Activated T-helper 9 cell treated with anti-CD3 and anti-CD28 coated beads, Interleukin-2, amount 50 U/mL, for 16 hours (primary cell): Measurements from ENCODE around the gene P2RY2.
"Not testable (repeated sequence)": the region's sequence is repeated elsewhere in the genome, so short reads cannot be mapped to it uniquely, and the experiment has no call there.

ENCODE experiments used
- DNase-seq: peaks from one replicate; pipeline ENCODE4 v3.0.0-alpha.2; 2020; ENCODE audit warnings: low read depth

The P2RY2 gene

DNA sequence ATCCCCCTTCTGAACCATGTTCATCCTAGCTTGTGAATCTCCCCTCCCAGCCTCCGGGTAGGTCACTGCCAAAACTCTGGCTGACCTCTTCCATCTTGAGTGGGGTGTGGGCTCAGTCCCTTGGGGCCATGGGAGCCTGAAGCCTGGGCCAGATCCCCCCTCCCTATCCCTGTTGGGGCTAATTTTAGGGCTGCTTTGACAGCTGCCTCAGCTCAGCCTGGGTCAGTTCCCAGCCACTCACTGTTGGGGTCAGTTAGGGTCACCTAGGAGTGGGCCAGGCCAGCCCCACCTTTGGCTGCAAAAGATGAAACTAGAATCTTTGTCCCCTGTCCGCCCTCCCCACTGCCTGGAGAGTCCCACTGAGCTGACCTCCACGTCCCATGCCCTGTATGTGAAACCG lies 29.8 kb upstream of the P2RY2 start:
- DNase-seq = no peak

DNA sequence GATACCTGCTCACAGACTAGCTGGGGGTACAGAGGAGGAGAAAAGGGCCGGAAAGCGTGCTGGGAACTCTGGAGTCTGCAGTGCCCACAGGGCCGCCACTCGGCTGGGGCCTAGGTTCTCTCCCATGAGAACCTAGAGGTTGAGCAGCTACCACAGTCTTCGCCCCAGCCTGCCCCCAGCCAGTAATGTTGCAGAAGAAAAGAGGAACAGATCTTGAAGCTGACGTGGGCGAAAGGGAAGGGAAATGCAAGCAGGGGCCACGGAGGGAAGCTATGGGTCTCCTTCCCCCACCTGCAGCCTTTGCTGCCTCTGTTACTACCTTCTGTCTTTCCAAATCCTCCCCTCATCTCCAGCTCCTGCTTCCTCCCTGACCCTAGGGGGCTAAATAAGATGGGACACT lies 28.8 kb upstream of the P2RY2 start:
- DNase-seq = no peak

DNA sequence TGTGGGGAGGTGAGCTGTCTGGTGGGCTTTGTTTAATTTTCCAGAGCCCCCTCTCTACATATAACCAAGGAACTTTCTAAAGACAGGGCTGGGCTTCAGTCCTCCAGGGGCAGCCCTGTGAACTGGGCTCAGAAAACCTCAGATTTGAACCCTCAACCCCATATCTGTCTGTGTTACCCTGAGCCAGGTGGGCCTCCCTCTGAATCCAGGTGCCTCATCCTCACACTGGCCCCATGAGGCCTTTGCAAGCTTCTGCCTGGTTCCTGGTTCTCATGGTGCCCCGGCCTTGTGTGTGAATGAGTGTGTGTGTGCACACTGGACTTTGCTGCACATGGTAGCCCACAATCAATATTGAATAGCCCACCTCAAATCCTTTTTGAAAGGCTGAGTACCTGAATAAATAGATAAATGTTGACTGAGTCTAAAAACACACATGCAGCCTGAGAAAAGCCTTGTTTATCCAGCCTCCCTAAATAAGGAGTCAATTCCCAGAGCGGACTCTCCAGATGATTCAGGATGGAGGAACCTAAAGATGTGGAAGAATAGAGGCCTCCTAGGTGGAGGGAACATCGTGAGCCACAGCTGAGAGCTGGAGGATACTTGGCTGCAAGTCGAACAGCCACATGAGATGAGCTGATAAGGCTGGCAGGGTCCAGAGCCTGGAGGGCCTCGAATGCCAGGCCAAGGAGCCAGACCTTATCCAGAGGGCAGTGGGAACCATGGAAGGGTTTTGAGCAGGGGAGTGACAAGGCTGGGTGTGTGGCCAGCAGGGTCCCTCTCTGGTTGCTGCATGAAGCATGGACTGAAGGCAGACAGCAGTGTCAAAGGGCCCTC lies 28.1 kb upstream of the P2RY2 start:
- no peak for DNase-seq

DNA sequence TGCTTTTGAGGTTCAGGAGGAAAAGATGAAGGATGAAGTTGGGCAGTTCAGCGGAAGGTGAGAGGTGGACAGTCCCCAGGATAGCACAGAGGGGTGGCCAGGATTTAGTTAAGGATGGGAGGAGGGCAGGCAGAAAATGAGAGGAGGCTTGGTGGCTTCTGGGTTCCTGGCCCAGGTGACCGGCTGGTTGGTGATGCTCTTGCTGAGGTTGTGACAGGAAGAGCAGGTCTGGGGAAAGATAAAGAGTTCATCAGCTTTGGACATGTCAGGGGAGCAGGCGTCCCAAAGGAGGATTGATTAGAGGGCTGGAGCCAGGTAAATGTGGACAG lies 27.6 kb upstream of the P2RY2 start:
- no peak for DNase-seq

DNA sequence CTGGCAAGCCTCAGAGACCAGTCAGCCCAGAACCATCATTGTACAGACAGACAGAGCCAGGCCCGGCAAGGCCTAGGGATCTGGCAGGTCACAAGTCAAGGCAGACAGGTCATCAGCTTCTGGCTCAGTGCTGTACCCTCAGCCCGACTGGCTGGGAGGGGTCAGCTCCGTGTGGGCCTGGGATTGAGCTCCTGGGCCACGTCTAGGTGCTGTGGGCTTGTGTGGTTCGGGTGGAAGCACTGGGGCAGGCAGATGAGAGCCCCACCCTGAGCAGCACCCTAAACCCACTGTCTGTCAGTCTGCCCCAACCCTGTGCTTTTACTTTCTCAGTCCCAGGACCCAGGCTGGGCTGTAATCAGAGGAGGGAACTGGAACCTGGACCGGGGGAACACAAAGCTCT lies 26.9 kb upstream of the P2RY2 start:
- DNase-seq = no peak

DNA sequence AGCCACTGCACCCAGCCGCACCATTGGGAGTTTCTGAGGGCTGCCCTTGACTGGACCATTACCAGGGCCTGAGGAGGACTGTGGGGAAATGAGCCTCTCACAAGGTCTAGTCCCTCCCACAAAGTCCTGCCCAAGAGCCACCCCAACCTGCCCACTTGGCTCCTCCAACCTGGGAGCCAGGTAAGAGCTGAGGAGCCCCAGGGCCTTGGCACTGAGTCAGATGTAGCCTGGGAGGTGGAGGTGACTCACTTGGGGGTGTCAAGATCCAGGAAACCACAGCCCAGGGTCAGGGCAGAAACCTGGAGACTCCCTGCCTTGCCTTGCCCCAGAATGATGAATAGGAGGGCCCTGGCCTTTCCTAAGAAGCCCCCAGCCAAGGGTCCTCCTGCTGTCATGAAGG lies 25.8 kb upstream of the P2RY2 start:
- DNase-seq = no peak

DNA sequence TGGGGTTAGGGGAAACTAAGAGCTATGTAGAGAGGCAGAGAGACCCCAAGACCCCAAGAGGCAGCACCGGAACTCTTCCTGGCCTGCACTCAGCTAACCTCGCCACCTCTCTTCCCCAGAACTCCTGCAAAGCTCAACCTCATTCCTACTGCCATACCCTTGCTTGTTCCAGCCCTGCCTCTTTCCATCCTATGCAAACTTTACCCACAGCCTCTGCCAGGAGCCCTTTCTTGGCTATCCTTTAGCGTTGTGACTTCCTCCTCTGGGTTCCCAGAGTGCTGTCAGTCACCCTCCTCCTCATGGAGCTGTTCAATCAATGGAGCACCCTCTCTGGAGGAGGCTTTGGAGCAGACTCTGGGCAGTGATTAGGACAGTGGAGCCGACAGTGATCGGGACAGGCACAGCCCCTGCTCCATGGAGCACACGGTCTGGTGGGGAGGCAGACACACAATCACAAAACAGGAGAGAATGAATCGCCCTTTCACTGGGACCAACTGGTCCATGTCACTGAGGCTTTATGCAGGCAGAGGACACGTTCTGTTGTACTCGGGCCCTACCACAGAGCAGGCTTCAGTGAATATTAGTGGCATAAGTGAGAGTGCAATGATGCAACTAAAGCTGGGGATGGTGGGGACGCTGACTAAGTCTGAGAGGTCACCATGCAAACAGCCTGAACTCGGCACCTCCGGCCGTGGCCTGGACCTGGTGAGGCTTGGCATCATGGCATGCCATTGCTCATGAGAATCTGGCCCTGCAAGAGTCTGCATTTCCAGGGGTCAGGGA lies 24.6 kb upstream of the P2RY2 start:
- DNase-seq = no peak

DNA sequence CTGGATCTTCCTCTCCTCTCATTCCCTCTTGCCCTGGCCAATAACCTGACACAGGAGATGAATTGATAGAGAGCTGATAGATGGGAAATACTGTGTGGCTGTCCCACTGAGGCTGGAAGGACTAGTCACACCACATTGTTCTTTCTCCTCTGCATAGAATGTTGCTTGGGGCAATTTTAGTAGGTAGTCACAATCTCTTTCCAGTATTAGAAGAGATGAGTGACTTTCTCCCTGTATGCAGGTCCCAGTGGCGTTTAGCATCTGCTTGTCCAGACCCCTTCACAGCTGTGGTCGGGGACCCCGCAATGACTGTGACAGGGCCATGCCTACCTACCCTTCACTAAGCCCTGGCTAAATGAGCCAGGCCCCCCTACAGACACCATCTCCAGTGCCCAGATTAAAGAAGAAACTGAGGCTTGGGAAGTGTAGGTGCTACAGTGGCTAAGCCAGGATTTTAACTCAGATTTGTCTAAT lies 24.0 kb upstream of the P2RY2 start:
- DNase-seq = no peak

DNA sequence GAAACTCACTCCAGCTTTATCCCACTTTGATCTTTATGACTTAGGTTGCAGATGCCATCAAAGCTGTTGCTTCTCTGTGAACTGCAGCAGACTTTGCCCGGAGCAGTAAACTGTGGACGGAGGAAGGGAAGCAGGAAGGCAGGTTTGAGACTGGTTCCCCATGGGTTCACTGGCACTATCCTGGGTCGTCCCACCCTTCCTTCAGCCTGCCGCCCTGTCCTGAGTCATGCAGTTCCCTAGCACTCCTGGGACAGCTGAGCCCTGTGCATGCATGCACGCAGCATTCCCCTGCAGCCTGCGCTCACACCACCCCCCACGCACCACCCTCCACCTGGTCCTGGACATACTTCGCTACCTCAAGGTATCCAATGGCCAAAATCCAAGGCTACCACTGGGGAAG lies 23.5 kb upstream of the P2RY2 start:
- no peak for DNase-seq

DNA sequence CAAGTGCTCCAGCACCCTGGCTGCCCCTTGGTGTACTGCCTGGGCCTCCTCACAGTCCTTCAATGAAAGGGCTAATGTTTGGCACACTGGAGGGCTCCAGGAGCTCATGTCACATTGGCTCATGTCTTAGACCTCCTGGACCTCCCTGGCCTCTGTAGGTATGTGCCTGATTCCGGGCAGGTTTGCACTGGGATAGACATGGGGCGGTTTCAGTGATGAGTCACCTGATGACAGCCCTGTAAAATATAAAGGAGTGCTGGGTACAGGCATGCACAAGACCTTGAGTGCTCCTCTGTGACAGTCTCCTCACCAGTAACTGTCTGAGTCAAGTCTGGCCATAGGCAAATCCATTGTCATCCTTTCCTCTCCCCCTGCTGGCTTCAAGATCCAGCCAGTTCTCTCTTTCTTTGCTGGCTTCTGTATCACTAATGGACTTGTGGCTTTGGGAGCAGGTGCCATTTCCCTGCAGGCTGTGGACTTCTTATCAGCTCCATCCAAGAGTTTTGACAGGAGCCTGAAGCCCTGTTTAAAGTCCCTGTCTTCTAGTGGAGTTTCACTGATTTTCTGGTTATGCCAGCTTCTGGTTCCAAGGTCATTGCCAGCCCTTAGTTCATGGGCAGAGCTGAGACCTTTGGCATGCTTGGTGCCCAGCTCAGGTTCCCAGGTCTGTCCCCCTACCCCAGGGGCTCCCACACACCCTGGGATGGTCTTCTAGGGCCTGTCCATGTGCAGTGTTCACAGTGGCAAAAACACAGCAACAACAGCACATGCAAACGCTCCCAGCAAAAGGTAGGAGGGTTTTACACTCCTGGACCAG lies 22.7 kb upstream of the P2RY2 start:
- no peak for DNase-seq

DNA sequence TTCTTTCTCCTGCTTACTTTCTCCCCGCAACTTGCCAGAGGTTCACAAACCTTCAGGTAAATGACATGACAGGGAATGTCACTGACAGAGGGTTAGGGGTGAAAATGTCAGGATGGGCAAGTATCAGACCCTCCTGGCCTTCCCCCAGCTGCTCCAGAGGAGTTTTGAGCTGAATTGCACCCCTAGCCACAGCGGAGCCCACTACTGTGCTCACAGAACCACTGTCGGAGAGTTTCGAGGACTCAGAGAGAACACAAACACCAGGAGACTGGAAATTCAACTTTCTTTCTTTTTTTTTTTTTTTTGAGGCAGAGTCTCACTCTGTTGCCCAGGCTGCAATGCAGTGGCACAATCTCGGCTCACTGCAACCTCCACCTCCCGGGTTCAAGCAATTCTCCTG lies 21.5 kb upstream of the P2RY2 start:
- DNase-seq = no peak

DNA sequence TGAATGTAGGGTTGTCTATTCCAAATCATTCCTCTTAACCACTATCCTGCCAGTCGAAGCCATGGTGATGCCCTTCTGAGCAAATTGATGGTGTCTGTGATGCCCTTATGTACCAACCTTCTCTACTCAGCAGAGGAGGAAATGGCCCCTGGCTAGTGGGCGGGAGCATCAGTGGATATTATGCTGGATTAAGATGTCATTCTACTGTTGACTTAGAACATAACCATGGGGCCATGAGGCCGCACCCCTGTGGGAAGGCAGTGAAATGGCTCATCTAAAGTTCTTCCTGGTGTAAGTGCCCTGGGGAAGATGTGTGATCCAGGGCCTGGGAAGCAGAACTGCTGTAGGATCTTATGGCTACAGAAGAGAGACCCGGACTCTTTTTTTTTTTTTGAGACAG lies 20.7 kb upstream of the P2RY2 start:
- no peak for DNase-seq

DNA sequence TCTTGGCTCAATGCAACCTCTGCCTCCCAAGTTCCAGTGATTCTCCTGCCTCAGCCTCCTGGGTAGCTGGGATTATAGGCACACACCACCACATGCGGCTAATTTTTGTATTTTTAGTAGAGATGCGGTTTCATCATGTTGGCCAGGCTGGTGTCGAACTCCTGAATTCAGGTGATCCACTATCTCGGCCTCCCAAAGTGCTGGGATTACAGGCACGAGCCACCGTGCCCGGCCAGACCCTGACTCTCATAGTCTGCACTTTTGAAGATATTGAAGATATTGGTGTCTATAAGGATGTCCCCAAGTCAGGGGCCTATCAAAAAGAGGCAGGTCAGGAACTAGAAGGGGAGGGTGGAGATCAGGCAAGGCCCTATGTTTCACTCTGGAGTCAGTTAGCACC lies 20.3 kb upstream of the P2RY2 start:
- not testable (repeated sequence) for DNase-seq

DNA sequence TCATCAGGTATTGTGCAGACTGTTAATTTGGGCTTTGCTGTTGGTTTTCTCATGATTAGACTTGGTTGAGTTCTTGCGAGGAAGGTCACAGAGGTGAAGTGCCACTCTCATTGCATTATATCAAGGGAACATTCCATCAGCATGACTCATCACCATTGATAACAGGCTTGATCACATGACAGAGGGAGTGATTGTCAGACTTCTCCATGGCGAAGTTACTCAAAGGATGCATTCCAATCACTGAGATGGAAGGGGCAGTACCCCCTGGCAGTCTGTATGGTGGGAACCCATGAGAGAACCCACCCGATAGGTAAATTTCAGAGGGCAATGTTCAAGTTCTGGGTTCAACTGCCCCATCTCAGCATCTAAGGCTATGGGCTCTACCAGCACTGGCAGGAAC lies 19.4 kb upstream of the P2RY2 start:
- DNase-seq = no peak

DNA sequence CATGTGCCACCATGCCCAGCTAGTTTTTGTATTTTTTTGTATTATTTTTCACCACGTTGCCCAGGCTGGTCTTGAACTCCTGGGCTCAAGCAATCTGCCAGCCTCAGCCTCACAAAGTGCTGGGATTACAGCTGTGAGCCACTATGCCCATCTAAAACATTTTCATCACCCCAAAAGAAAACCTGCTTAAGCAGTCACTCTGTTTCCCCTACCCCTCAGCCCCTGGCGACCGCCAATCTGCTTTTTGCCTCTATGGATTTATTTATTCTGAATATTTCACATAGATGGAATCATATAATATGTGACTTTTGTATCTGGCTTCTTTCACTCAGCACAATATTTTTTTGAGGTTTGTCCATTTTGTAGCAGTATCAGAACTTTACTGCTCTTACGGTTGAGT lies 18.6 kb upstream of the P2RY2 start:
- DNase-seq = no peak

DNA sequence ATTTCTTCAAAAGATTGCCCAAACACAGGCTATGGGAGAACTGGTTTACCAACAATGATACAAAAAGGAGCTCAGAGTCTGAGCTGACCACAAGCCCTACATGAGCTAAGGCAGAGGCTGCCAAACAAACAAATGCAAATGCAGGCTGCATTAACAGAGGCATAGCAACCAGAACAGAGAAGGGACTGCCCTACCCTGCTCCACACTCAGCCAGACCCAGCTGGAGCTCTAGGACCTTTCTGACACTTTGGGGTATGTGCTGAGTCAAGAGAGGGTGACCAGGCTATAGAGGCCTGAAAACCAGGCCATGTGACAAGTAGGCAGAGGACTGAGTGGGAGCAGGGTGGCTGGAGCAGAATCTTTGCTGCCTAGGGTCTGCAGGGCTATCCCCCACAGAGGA lies 17.8 kb upstream of the P2RY2 start:
- DNase-seq = no peak

DNA sequence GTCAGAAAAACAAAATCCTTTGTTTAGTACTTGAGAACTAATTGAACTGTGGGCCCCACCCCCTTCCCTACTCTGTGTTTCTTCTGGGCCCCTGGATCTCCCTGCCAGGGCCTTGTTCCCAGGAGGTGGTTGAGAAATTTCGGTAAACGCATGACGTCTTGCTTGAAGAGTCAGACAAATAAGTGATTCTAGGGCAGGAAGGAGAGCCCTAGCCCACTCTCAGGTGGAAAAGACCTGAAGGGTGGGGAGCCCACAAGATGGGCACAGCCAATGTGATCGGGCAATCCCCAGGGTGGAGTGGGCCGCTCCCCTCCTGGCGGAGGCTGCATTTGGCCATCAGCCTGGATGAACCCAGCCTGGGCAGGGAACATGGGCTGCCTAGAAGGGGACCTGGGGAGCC lies 16.8 kb upstream of the P2RY2 start:
- DNase-seq = no peak

DNA sequence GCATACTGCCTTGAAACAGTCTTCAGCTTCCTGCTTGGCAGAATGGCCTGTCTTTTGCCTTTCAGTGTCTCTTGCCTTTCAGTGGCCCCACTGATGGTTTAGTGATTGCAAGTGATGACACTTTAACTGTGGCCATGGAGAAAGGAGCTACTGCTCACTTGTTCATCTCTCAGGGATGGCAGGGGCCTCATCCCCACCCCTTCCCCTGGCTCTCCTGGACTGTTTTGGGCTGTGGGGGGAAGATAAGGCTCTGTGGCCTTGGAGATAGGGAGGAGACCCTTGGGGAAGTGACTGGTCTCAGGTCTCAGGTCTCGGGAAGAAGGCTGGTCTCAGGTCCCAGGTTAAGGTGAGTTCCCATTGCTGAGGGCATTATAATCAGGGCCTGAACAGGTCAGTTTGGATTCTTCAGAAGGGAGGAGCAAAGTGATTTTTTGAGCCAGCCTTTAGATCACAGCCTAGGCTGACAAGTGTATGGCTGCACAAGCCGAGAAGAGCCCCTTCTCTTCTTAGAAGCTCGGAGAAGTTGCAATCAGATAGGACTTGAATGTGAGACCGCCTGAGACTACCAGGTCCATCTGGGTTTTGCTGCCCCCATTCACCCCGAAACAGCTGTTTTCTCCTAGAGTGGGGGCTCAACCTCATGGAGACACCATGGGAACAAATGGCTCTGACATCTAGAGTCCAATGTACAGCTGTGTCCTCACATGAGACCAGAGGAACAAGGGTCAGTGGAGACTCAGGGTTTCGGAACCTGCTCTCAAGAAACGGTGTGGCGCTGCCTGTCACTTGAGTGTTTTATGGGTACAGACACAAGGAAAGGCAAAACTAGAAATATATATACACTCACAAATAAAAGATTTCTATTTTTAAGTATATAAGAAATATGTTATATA lies 15.9 kb upstream of the P2RY2 start:
- DNase-seq = no peak

DNA sequence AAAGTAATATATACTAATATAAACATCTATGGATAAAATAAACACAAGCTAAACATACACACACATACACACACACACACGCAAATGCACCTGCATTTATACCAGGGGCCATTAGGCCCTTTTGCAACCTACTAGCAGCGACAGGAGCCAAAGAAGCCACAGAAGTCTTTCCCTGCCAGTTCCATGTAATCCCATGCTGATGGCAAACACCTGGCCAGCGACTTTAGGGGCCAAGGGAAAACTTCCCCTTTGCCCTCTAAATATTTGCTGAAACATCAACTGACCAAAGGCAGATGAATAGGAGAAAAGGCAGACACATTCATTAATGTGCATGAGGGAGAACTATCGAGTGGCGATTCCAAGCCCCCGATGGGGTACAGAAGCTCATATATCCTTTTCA lies 14.8 kb upstream of the P2RY2 start:
- no peak for DNase-seq

DNA sequence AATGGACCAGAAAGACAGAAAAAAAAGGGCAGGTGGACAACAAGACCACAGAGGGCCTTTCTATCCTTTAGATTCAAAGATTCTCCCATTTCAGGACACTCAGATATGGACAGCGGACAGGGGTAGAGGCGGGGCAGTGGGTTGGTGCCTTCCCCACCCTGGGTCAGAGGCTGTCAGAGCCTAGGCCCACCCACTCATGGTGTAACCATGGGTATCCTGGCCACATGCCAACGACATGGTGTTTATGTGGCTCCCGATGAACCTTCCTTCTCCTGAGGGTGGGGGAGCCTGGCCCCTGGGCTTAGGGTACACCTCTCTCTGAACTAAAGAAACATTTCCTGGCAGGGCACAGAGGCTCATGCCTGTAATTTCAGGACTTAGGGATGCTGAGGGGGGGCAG lies 14.3 kb upstream of the P2RY2 start:
- no peak for DNase-seq

DNA sequence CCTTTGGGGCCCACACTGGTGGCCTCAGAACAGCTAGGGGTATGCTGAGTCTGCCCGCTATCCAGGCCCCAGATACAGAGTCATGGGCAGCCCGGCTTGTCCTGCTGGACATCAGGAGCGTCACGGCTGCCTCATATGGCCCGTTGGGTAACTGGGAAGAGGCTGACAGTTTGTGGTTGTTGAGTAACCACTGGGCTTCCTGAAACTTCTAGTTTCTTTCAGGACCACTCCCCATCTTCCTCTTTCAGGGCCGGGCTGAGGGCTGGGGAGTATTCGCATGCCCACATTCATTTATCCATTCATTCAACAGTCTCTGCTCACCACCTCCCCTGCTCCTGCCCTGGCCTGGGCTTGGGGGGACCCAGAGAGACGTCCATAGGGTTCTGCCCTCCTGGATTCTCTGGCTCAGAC lies 13.4 kb upstream of the P2RY2 start:
- no peak for DNase-seq
